Measurements from ENCODE around the gene TRIO.

TRIO gene

GRCh38 chr5:14503017-14503680 is 360.0 kb downstream of the TRIO start:
- DNase-seq: no peak

GRCh38 chr5:14503681-14504331 is 360.7 kb downstream of the TRIO start:
- no peak for DNase-seq

- DNase-seq: no peak
Measured at GRCh38 chr5:14504332-14504727, 361.2 kb downstream of the TRIO start.

GRCh38 chr5:14504816-14505215 is 361.7 kb downstream of the TRIO start:
- no peak for DNase-seq

- no peak for DNase-seq
Measured at GRCh38 chr5:14505310-14506139, 362.4 kb downstream of the TRIO start.

GRCh38 chr5:14506140-14506538 is 363.0 kb downstream of the TRIO start:
- no peak for DNase-seq

GRCh38 chr5:14506661-14507060 is 363.5 kb downstream of the TRIO start:
- no peak for DNase-seq

GRCh38 chr5:14507156-14507941 is 364.2 kb downstream of the TRIO start:
- DNase-seq: no peak

- DNase-seq: no peak
Measured at GRCh38 chr5:14508046-14508445, 364.9 kb downstream of the TRIO start.

GRCh38 chr5:14509556-14509955 is 366.4 kb downstream of the TRIO start:
- no peak for DNase-seq

- DNase-seq: no peak
Measured at GRCh38 chr5:14510156-14510734, 367.1 kb downstream of the TRIO start.

- no peak for DNase-seq
Measured at GRCh38 chr5:14510880-14511279, 367.7 kb downstream of the TRIO start.

GRCh38 chr5:14512574-14512973 is 369.4 kb downstream of the TRIO start:
- DNase-seq: no peak

- no peak for DNase-seq
Measured at GRCh38 chr5:14513266-14513665, 370.1 kb downstream of the TRIO start.

- DNase-seq: no peak
Measured at GRCh38 chr5:14516901-14517300, 373.8 kb downstream of the TRIO start.

- DNase-seq: no peak
Measured at GRCh38 chr5:14518638-14519037, 375.5 kb downstream of the TRIO start.

GRCh38 chr5:14521748-14522147 is 378.6 kb downstream of the TRIO start:
- no peak for DNase-seq

- no peak for DNase-seq
Measured at GRCh38 chr5:14522721-14523120, 379.6 kb downstream of the TRIO start.

- DNase-seq: no peak
Measured at GRCh38 chr5:14523243-14524034, 380.3 kb downstream of the TRIO start.

- DNase-seq: no peak
Measured at GRCh38 chr5:14525397-14525796, 382.3 kb downstream of the TRIO start.

GRCh38 chr5:14526493-14526892 is 383.4 kb downstream of the TRIO start:
- DNase-seq: no peak

GRCh38 chr5:14528115-14528514 is 385.0 kb downstream of the TRIO start:
- DNase-seq: no peak

Measured in activated CD8-positive, alpha-beta memory T cell treated with anti-CD3 and anti-CD28 coated beads for 24 hours (primary cell).